ENCODE data around the gene RERE.

The RERE gene

DNA sequence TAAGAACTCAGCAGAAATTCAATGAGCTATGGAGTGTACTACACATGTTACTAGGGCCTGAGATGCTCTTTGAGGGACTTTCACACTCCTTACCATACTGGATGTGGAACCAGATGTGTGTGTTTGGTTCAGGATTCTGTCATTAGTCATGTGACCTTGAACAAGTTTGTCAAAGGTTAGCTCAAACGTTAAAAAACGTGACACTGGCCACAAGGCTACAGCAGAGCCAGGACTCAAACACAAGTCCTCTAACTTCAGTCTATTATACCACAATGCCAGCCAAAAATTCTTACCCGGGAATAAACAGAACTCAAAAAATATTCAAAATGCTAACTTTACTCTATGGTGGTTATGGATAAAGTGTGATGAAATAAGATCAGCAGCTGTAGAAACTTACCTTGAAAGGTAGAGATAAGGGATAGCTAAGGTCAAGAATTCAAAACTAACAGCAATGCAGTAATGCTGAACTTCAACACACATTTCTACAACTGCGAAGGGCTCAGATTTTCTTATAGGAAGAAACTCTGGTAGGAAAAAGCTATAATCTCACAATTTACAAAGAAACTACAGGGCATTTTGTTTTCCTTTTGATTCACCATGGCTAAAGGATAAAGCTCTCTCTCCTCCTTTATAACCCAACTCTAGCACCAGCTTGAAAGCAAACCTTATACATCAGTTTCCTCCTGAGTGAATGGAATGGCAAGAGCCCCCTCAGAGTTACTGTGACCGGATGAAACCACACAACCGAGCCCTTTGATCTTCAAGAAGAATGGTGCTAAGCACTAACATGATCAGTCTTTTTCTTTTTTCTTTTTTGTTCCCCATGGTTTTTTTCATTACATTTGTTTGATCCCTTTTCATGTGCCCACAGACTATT is 265.6 kb downstream of the RERE start:
- H4K20me1 ChIP-seq: peaks cover 89% of the 10 kb centered on the region
- peaks cover 85% of the 10 kb centered on the region for H3K36me3 ChIP-seq
- H3K27me3 ChIP-seq: no peaks in the 10 kb centered on the region
- no peaks in the 10 kb centered on the region for H3K9me3 ChIP-seq
- H3K27ac ChIP-seq: no peak overlapping the region
- H3K4me1 ChIP-seq: peaks cover 15% of the 10 kb centered on the region
- no peak overlapping the region for H3K9ac ChIP-seq
- no peak overlapping the region for H3K4me3 ChIP-seq
- no peak for TF ChIP-seq Cebpa-rat (IDR thresholded peaks at IDR 0.05)
- no peak overlapping the region for H3K4me2 ChIP-seq

DNA sequence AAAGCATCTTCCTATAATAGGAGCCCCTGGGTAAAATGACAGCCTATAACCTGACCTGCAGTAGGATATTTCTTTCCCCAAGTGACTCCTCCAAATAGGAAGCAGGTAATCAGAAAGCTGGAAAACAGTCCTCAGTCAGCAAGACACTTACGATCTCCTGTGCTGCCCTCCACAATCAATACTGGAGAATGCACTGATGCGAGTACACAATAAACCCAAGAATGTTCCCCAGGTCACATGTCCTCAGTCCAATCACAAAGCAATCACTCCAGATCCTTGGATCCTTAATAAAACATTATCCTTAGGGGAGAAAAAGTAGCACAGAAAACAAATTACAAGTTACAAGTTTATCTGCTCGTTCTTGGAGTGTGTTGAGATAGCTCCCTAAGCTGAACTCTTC is 266.4 kb downstream of the RERE start:
- Histone ChIP-seq H3K4me1 (peaks cover 15% of the 10 kb centered on the region), H4K20me1 (peaks cover 87% of the 10 kb centered on the region), H3K36me3 (peaks cover 86% of the 10 kb centered on the region), H3K4me3 (no peak overlapping the region), H3K4me2 (no peak overlapping the region), H3K9me3 (no peaks in the 10 kb centered on the region), H3K27me3 (no peaks in the 10 kb centered on the region), H3K9ac (no peak overlapping the region), H3K27ac (no peak overlapping the region)
- no peak for TF ChIP-seq Cebpa-rat (IDR thresholded peaks at IDR 0.05)

DNA sequence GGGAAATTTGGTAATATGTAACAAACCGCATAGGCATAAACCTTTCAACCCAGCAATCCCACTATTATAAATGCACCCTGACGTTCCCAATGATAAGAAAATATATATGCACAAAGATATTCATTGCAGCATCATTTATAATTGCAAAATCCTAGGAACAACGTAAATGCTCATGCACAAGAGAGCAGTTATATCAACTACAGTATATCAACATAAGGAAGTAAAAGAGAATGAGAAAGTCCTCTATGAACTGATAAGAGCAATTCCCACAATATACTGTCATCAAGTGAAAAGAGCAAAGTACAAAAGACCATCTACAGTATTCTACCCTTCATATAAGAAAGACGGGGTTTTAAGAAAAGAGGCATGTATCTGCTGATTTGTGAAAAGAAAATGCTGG is 269.6 kb downstream of the RERE start:
- Histone ChIP-seq H3K4me1 (peaks cover 8% of the 10 kb centered on the region), H3K27me3 (no peaks in the 10 kb centered on the region), H3K4me3 (no peak overlapping the region), H3K4me2 (no peak overlapping the region), H3K9ac (no peak overlapping the region), H4K20me1 (peaks cover 73% of the 10 kb centered on the region), H3K9me3 (peaks cover 19% of the 10 kb centered on the region; the same call in 1 of the 2 replicates), H3K27ac (no peak overlapping the region), H3K36me3 (peaks cover 80% of the 10 kb centered on the region)
- no peak for TF ChIP-seq Cebpa-rat (IDR thresholded peaks at IDR 0.05)

DNA sequence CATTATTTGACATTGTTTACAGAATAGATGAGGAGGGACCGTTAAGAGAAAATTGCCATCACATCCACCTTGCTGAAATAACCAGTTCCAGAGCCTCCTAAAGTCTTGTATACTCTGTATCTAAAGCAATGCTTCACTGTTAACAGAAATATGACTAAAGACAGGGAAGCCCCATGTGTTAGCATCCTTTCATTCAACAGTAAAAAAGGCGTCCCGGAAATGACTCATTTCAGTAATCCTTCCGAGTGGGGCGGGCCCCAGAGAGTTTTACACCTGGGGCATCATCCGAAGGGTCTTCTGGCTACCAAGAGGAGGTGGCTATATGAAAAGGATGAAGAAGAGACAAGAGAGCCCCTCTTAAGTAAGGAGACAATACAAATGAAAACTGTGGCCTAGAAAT is 272.4 kb downstream of the RERE start:
- Histone ChIP-seq H3K4me2 (no peak overlapping the region), H3K4me1 (peaks cover 17% of the 10 kb centered on the region), H3K27me3 (no peaks in the 10 kb centered on the region), H4K20me1 (peaks cover 73% of the 10 kb centered on the region), H3K9me3 (peaks cover 19% of the 10 kb centered on the region; the same call in 1 of the 2 replicates), H3K4me3 (no peak overlapping the region), H3K36me3 (peaks cover 68% of the 10 kb centered on the region), H3K9ac (no peak overlapping the region), H3K27ac (no peak overlapping the region)
- no peak for TF ChIP-seq Cebpa-rat (IDR thresholded peaks at IDR 0.05)

DNA sequence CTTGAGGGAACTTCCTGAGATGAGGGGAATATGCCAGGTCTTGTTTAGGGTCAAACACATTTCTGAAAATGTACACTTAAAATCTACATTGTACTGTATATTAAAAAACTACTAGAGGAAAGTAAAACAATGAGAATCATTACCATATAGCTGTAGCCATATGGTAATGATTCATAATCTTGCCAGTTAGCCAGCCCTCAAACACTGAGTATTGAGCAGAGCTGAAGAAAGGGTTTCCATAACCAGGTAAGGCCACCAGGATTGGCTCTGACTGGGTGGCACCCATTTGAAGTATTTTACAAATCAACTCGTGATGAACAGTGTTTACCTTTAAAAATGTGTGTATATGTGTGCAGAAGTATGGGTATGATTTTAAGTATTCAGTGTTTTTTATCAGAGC is 272.8 kb downstream of the RERE start:
- no peaks in the 10 kb centered on the region for H3K27me3 ChIP-seq
- no peak overlapping the region for H3K9ac ChIP-seq
- peaks cover 21% of the 10 kb centered on the region for H3K4me1 ChIP-seq
- no peak for TF ChIP-seq Cebpa-rat (IDR thresholded peaks at IDR 0.05)
- peaks cover 75% of the 10 kb centered on the region for H4K20me1 ChIP-seq
- H3K4me2 ChIP-seq: no peak overlapping the region
- H3K36me3 ChIP-seq: peaks cover 68% of the 10 kb centered on the region
- H3K27ac ChIP-seq: no peak overlapping the region
- H3K4me3 ChIP-seq: no peak overlapping the region
- peaks cover 19% of the 10 kb centered on the region; the same call in 1 of the 2 replicates for H3K9me3 ChIP-seq

DNA sequence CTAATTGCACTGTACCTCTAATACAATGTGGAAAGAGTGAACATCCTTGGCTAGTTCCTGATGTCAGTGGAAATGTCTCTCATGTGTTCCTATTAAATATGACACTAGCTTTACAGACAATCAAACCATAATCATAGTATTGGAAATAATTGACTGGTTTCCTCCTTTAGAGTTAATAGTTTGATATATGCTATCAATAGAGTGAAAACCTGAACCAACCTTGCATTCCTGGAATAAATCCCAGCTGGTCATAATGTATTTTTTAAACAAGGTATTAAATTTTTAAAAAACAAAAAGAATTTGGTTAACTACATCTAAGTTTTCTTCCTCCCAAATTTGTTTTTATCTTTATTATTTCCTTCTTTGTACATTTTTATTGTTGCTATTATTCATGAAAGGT is 273.5 kb downstream of the RERE start:
- Histone ChIP-seq H3K9me3 (peaks cover 19% of the 10 kb centered on the region; the same call in 1 of the 2 replicates), H3K4me1 (peaks cover 25% of the 10 kb centered on the region), H3K27me3 (no peaks in the 10 kb centered on the region), H3K4me2 (no peak overlapping the region), H3K9ac (no peak overlapping the region), H4K20me1 (peaks cover 75% of the 10 kb centered on the region), H3K4me3 (no peak overlapping the region), H3K27ac (no peak overlapping the region), H3K36me3 (peaks cover 68% of the 10 kb centered on the region)
- TF ChIP-seq Cebpa-rat (IDR thresholded peaks at IDR 0.05): no peak

DNA sequence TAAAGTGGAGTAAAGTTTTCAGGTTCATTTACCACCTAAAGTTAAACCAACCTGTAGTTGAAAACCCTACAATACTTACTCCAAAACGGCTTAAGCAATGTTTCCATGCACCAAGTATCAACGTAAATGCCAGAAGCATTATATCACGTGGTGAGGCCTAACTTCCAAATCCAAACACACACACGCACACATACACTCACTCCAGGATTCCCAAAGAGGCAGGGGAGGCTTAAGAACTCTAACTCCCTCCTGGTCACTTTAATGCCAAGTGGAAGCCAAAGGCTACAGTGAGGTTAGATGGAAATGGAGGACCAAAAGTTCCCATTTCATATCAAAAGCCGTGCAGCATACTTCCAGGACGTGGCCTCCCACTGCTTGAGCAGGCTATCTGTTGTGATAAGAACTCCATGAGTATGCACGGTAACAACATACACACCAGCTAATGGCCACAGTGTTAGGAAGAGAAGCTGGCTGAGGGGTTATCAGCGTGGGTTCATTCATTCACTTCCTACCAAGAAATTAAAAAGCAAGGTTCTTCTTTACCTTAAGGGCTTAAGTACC is 275.4 kb downstream of the RERE start:
- no peak for TF ChIP-seq Cebpa-rat (IDR thresholded peaks at IDR 0.05)
- no peaks in the 10 kb centered on the region for H3K27me3 ChIP-seq
- no peak overlapping the region for H3K4me3 ChIP-seq
- no peak overlapping the region for H3K4me2 ChIP-seq
- H3K4me1 ChIP-seq: peaks cover 25% of the 10 kb centered on the region
- peaks cover 69% of the 10 kb centered on the region for H3K36me3 ChIP-seq
- no peak overlapping the region for H3K9ac ChIP-seq
- H3K9me3 ChIP-seq: peaks cover 19% of the 10 kb centered on the region; the same call in 1 of the 2 replicates
- H3K27ac ChIP-seq: no peak overlapping the region
- peaks cover 76% of the 10 kb centered on the region for H4K20me1 ChIP-seq

DNA sequence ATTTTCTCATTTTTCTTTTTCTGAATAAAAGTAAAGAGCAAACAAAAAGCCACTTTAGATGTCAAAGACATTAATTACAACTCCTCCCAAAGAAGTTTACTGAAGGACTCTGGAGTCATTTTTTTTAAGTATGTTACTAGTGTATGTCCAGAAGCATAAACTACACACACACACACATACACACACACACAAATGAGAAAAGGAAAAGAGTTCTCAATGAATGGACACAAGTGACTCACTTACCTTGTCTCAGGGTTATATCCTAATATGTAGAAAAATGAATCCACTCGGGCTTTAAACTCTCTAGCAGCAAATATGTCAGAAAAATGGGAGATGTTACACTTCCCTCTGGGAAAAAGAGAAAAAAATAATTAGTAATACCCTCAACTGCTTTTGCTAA is 276.5 kb downstream of the RERE start:
- peaks cover 71% of the 10 kb centered on the region for H3K36me3 ChIP-seq
- H3K4me2 ChIP-seq: no peak overlapping the region
- peaks cover 83% of the 10 kb centered on the region for H4K20me1 ChIP-seq
- TF ChIP-seq Cebpa-rat (IDR thresholded peaks at IDR 0.05): no peak
- H3K9ac ChIP-seq: no peak overlapping the region
- no peak overlapping the region for H3K27ac ChIP-seq
- H3K9me3 ChIP-seq: peaks cover 18% of the 10 kb centered on the region; the same call in 1 of the 2 replicates
- H3K4me1 ChIP-seq: peaks cover 25% of the 10 kb centered on the region
- H3K27me3 ChIP-seq: no peaks in the 10 kb centered on the region
- H3K4me3 ChIP-seq: no peak overlapping the region

DNA sequence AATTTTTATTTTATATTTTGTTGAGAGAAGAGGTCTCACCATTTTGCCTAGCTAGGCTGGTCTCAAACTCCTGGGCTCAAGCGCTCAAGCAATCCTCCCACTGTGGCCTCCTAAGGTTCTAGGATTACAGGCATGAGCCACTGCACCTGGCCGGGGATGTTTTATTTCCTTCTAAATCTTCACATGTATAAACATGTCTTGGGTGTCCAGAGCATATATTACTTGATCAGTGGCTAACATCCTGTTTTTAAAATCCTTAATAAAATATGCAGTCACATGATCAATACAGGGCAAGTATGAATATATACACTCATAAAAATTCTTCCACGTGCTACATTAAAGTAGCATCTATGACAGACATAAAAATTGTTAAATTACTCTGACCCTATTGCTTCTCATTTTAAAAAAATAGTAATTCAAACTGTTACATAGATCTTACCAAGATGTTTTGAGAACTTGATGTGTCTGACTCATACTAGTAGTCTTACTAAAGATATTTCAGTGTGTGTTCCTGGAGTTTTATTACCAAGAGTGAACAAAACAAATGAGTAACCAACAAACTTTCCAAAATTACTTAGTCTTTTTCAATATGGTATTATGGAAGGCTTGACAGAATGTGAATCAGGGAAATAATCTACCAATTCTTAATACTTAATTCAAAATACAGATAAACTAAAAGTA is 277.0 kb downstream of the RERE start:
- H3K9me3 ChIP-seq: peaks cover 12% of the 10 kb centered on the region; the same call in 1 of the 2 replicates
- H3K36me3 ChIP-seq: peaks cover 68% of the 10 kb centered on the region
- H3K4me1 ChIP-seq: peaks cover 25% of the 10 kb centered on the region
- peaks cover 89% of the 10 kb centered on the region for H4K20me1 ChIP-seq
- peak overlapping the region; percentile 56 for H3K4me2 ChIP-seq
- H3K27ac ChIP-seq: no peak overlapping the region
- no peak for TF ChIP-seq Cebpa-rat (IDR thresholded peaks at IDR 0.05)
- H3K4me3 ChIP-seq: no peak overlapping the region
- H3K9ac ChIP-seq: no peak overlapping the region
- no peaks in the 10 kb centered on the region for H3K27me3 ChIP-seq

DNA sequence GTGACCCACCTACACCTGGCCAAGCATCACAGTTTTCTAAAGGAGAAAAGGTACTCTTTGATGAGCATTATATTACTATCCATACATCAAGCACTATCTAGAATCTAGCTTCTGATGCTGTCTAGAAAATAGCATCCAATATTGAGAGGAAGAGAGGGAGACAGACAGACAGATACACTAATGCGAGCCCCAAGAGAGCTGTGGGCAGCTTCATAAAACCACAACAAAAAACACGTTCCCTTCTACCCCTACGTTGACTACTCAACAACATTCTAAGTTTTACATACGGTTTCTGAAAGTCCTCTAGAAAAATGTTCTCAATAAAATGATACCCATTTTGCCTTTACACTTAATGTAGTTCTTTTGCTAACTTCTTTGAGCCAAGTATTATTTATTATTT is 277.8 kb downstream of the RERE start:
- peaks cover 65% of the 10 kb centered on the region for H3K36me3 ChIP-seq
- peaks cover 25% of the 10 kb centered on the region for H3K4me1 ChIP-seq
- H3K9ac ChIP-seq: no peak overlapping the region
- H3K27ac ChIP-seq: no peak overlapping the region
- no peak for TF ChIP-seq Cebpa-rat (IDR thresholded peaks at IDR 0.05)
- no peak overlapping the region for H3K4me3 ChIP-seq
- peaks cover 89% of the 10 kb centered on the region for H4K20me1 ChIP-seq
- peak overlapping the region; percentile 56 for H3K4me2 ChIP-seq
- peaks cover 5% of the 10 kb centered on the region; the same call in 1 of the 2 replicates for H3K9me3 ChIP-seq
- H3K27me3 ChIP-seq: no peaks in the 10 kb centered on the region
